GM23248 (cell line): Measurements from ENCODE around the gene RENBP. TPM values are rescaled to one million over a fixed set of nuclear protein-coding genes. Genes with fewer than 3 reads are reported as not detected.

Source experiments
- DNase-seq: peaks from one replicate; pipeline ENCODE4 v3.0.0-alpha.2; 2015
- H2AFZ ChIP-seq: fragments of 200-600 bp; sonication (generic); 2 replicates; pipeline ENCODE4 v1.6.1; 2016; ENCODE audit warnings: antibody characterized with exemption
- H3F3A ChIP-seq: fragments of 200-600 bp; sonication (generic); 2 replicates; pipeline ENCODE4 v1.6.1; 2016; ENCODE audit warnings: mild to moderate bottlenecking, antibody characterized with exemption, mixed run types; ENCODE audit not compliant: insufficient read depth
- H3K27ac ChIP-seq: fragments of 200-600 bp; sonication (generic); 2 replicates; pipeline ENCODE4 v1.5.1; 2016; ENCODE audit warnings: mild to moderate bottlenecking
- H3K27me3 ChIP-seq: fragments of 200-600 bp; sonication (generic); replicated peaks from 2 replicates; pipeline ENCODE4 v1.6.1; 2016; ENCODE audit warnings: mild to moderate bottlenecking; ENCODE audit not compliant: insufficient read depth
- H3K36me3 ChIP-seq: fragments of 200-600 bp; sonication (generic); 2 replicates; pipeline ENCODE4 v1.6.1; 2016; ENCODE audit warnings: low read depth, mild to moderate bottlenecking
- H3K4me1 ChIP-seq: fragments of 200-600 bp; sonication (generic); 2 replicates; pipeline ENCODE4 v1.6.1; 2016; ENCODE audit warnings: mild to moderate bottlenecking; ENCODE audit not compliant: insufficient read depth
- H3K4me2 ChIP-seq: fragments of 200-600 bp; sonication (generic); one replicate; pipeline ENCODE4 v1.6.1; 2016; ENCODE audit warnings: mild to moderate bottlenecking; ENCODE audit not compliant: unreplicated experiment
- H3K4me3 ChIP-seq: fragments of 200-600 bp; sonication (generic); 2 replicates; pipeline ENCODE4 v1.5.1; 2016; ENCODE audit warnings: mild to moderate bottlenecking
- H3K79me2 ChIP-seq: fragments of 200-600 bp; sonication (generic); 2 replicates; pipeline ENCODE4 v1.6.1; 2016; ENCODE audit warnings: mild to moderate bottlenecking; ENCODE audit not compliant: insufficient read depth
- H3K9ac ChIP-seq: fragments of 200-600 bp; sonication (generic); 2 replicates; pipeline ENCODE4 v1.6.1; 2016; ENCODE audit warnings: mild to moderate bottlenecking
- H3K9me2 ChIP-seq: fragments of 200-600 bp; sonication (generic); 2 replicates; pipeline ENCODE4 v1.6.1; 2016; ENCODE audit warnings: mixed run types, mild to moderate bottlenecking, moderate library complexity; ENCODE audit not compliant: insufficient read depth
- H3K9me3 ChIP-seq: fragments of 200-600 bp; sonication (generic); one replicate; pipeline ENCODE4 v1.6.1; 2017; ENCODE audit warnings: low read depth
- H4K20me1 ChIP-seq: fragments of 200-600 bp; sonication (generic); 2 replicates; pipeline ENCODE4 v1.6.0; 2016; ENCODE audit not compliant: insufficient read depth
- EZH2 ChIP-seq: fragments of 200-600 bp; sonication (generic); IDR thresholded peaks from 2 replicates; pipeline ENCODE4 v1.6.1; 2018; ENCODE audit warnings: antibody characterized with exemption, mild to moderate bottlenecking; ENCODE audit not compliant: insufficient read depth, poor library complexity, severe bottlenecking
- EZH2phosphoT487 ChIP-seq: fragments of 200-600 bp; sonication (generic); IDR thresholded peaks from 2 replicates; pipeline ENCODE4 v1.6.1; 2018; ENCODE audit warnings: antibody characterized with exemption, moderate library complexity, mild to moderate bottlenecking, low read depth; ENCODE audit not compliant: insufficient read depth
- WGBS, 2 experiments: methylation state at CpG; one replicate each; pipeline ENCODE4 v1.1.6; 2015 to 2017; ENCODE audit warnings: low lambda C conversion rate in 2 of 2, low coverage in 1 of 2; ENCODE audit errors: missing lambda C conversion rate in 2 of 2; 5-methylcytosine and 5-hydroxymethylcytosine counted together
- in situ Hi-C: fragments of 300-500 bp; cut with MboI; formaldehyde crosslinking; loops from 2 replicates; pipeline ENCODE4 v1.15.0; 2020
- polyA plus RNA-seq: library from polyadenylated mRNA; unstranded; fragments of >200 nt; fragmentation: Nextera tagmentation; extraction: Ambion mirVana; gene quantifications from 2 replicates; pipeline ENCODE4 v1.2.1, GENCODE V29; 2016
- total RNA-seq: library from RNA; depleted of rRNA; stranded (reverse); fragments of >200 nt; shearing (Covaris generic); gene quantifications from 2 replicates; pipeline ENCODE4 v1.2.3, GENCODE V29; 2014

RENBP gene
- total and polyA plus RNA-seq, 2 experiments from 2014 or later: 0.11 TPM; not detected in 1

GRCh38 chrX:153951683-153952372, 7.4 kb upstream of the RENBP start:
- 87 to 97% methylated on average over 11 to 12 of the region's 28 CpGs for WGBS, 2 experiments
- no peak overlapping the region for H3K9ac ChIP-seq

DNA sequence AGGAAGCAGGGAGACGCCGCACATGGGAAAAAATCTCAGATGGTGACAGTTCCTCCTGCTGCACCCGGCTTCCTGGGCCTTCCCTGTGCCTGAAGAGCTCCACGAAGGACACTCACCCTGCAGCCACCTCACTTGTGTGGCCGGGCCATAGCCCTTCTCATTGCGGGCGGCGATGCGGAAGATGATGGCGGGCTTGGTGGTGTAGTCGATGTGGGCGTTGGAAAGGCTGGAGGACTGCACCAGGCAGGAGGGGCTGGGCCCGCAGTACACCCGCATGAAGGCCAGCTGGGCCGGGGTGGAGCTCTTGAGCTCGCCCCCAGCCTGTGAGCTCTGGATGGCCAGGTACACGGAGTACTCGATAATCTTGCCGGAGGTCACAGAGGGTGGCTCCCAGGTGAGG, 5.7 kb upstream of the RENBP start:
- Histone ChIP-seq H3K9me2 (no peaks in the 10 kb centered on the region), H3K4me3 (no peak overlapping the region)
- in situ Hi-C loops: no loop called here

More at GRCh38 chrX:153951683-153952372, 7.4 kb upstream of the RENBP start:
- Histone ChIP-seq H3K4me2 (no peak overlapping the region), H3K79me2 (no peaks in the 10 kb centered on the region), H3K4me3 (no peak overlapping the region), H3K27me3 (no peaks in the 10 kb centered on the region), H3K9me2 (no peaks in the 10 kb centered on the region), H2AFZ (no peak overlapping the region), H3K9me3 (no peaks in the 10 kb centered on the region), H3K36me3 (no peaks in the 10 kb centered on the region; the same call in 1 of the 2 replicates), H4K20me1 (no peaks in the 10 kb centered on the region), H3F3A (no peaks in the 10 kb centered on the region), H3K27ac (no peak overlapping the region), H3K4me1 (no peaks in the 10 kb centered on the region)
- TF ChIP-seq EZH2 (no peak), EZH2phosphoT487 (no peak)
- no peak for DNase-seq
- in situ Hi-C loops: no loop called here

DNA sequence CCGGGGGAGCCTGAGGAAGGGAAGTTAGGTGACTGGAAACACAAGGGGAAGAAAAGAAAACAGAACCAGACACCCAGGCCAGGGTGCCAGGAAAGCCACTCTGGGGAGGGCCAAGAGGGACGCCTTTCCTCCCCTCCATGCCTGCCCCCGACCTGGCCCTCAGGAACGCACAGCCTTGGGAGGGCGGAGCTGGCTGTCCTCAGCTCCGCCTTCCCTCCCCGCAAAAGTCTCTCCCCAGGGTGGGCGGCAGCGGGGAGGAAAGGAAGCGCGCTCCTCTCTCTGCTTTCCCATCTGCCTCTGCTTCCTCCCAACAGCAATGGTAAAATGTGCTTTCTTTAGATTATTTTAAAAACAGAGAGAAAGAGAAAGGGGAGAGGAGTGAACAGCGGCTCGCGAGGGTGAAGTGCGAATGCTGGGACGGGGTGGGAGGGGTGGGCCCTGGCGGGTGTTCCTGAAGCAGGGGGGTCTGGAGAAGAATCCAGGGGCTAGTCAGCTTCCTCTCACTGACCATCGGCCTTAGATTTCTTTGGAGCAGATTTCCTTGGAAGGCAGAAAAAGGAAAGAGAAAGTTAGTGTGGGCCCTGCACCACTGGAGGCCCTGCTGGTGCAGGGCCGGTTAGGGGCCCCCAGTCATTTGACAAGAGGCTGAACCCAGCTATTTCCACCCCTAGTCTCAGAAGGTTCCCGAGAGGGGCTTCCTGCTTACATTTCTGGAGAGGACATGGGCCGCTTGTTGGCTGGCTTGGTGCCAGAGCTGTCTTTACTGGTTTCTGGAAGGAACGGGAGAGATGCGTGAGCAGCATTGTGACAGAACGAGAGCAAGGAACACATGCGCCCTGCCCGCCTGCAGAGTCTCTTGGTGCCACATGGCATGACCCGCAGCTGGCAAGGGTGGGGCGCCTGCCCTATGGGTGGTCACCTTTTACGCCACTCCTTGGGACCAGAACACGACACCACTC, 4.7 kb upstream of the RENBP start:
- Histone ChIP-seq H3K4me3 (no peak overlapping the region), H3K27me3 (no peaks in the 10 kb centered on the region), H3K9ac (no peak overlapping the region), H3K4me2 (no peak overlapping the region), H3K4me1 (no peaks in the 10 kb centered on the region), H3K9me3 (no peaks in the 10 kb centered on the region), H3K36me3 (no peaks in the 10 kb centered on the region; the same call in 1 of the 2 replicates), H4K20me1 (no peaks in the 10 kb centered on the region), H3F3A (no peaks in the 10 kb centered on the region), H3K9me2 (no peaks in the 10 kb centered on the region), H2AFZ (no peak overlapping the region), H3K27ac (no peak overlapping the region), H3K79me2 (no peaks in the 10 kb centered on the region)
- TF ChIP-seq EZH2: no peak
- TF ChIP-seq EZH2phosphoT487: no peak
- 70 to 84% methylated on average over 13 to 21 of the region's 30 CpGs for WGBS, 2 experiments
- in situ Hi-C loops: no loop called here
- DNase-seq: no peak

More for the DNA sequence above, 5.7 kb upstream of the RENBP start:
- H3F3A ChIP-seq: no peaks in the 10 kb centered on the region
- H2AFZ ChIP-seq: no peak overlapping the region
- no peak overlapping the region for H3K27ac ChIP-seq
- no peaks in the 10 kb centered on the region for H3K4me1 ChIP-seq
- no peak for TF ChIP-seq EZH2phosphoT487
- no peaks in the 10 kb centered on the region; the same call in 1 of the 2 replicates for H3K36me3 ChIP-seq
- 81 to 87% methylated on average over 8 to 19 of the region's 19 CpGs for WGBS, 2 experiments
- H4K20me1 ChIP-seq: no peaks in the 10 kb centered on the region
- H3K9ac ChIP-seq: no peak overlapping the region
- no peak for DNase-seq
- H3K4me2 ChIP-seq: no peak overlapping the region
- H3K27me3 ChIP-seq: no peaks in the 10 kb centered on the region
- no peaks in the 10 kb centered on the region for H3K79me2 ChIP-seq
- H3K9me3 ChIP-seq: no peaks in the 10 kb centered on the region

DNA sequence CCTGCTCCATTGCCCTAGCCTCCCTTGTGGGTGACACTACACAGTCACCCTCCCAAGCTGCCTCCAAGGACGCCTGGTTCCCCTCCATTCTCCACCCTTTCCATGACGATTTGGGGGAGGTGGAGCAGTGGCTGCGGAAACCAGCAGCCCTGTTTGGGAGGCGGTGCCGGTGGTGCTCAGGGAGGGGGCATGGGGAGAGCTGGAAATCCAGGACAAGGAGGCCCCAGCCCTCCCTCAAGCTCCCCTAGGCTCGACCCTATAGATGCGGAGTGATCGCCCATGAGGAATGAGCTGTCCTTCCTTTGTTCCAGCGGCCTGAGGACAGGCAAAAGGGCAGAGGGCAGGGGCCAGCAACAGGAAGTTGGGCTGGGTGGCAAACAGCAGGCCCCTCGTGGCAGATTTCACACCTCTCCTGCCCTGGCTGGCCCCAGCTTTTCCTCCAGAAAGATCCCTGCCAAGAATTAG, 3.6 kb upstream of the RENBP start:
- Histone ChIP-seq H4K20me1 (no peaks in the 10 kb centered on the region), H3F3A (no peaks in the 10 kb centered on the region), H3K27me3 (no peaks in the 10 kb centered on the region), H3K9ac (no peak overlapping the region), H3K4me3 (no peak overlapping the region), H2AFZ (no peak overlapping the region), H3K27ac (no peak overlapping the region), H3K9me2 (no peaks in the 10 kb centered on the region), H3K36me3 (no peaks in the 10 kb centered on the region; the same call in 1 of the 2 replicates), H3K4me2 (no peak overlapping the region), H3K9me3 (no peaks in the 10 kb centered on the region), H3K79me2 (no peaks in the 10 kb centered on the region), H3K4me1 (no peaks in the 10 kb centered on the region)
- WGBS, 2 experiments: 75 to 79% methylated on average over 5 to 10 of the region's 10 CpGs
- in situ Hi-C loops: no loop called here
- TF ChIP-seq EZH2 (no peak), EZH2phosphoT487 (no peak)
- DNase-seq: no peak
